Mucosa of descending colon (tissue), 3 donors: ENCODE results near the gene AKAP13. TPM values are rescaled to one million over a fixed set of nuclear protein-coding genes. Genes with fewer than 3 reads are reported as not detected.

Source experiments
- ATAC-seq: fragments of 200-7000 bp; cut with Tn5 transposase; one replicate; pipeline ENCODE4 v1.9.1; 2020; ENCODE audit warnings: mild to moderate bottlenecking, moderate library complexity
- DNase-seq, 3 donors: peaks; one replicate each; pipeline ENCODE4 v3.0.0-alpha.2; 2020
- H3K36me3 ChIP-seq: fragments of 200-600 bp; one replicate; pipeline ENCODE4 v1.8.0; 2021; ENCODE audit warnings: low read depth, mild to moderate bottlenecking
- H3K4me1 ChIP-seq: fragments of 200-600 bp; one replicate; pipeline ENCODE4 v1.8.0; 2021; ENCODE audit warnings: low read depth, mild to moderate bottlenecking
- H3K4me3 ChIP-seq: fragments of 200-600 bp; one replicate; pipeline ENCODE4 v1.8.0; 2021; ENCODE audit warnings: mild to moderate bottlenecking
- H3K9me3 ChIP-seq: fragments of 200-600 bp; one replicate; pipeline ENCODE4 v1.8.0; 2021; ENCODE audit warnings: mild to moderate bottlenecking
- intact Hi-C, 2 donors: fragments of 100-400 bp; cut with DNase I in 1 of 2; cut with micrococcal nuclease in 1 of 2; formaldehyde crosslinking; loops; one replicate each; pipeline versions ENCODE4 v1.11.0 to v1.11.1; 2022; cut with DNase I, micrococcal nuclease
- total RNA-seq, 3 donors: library from RNA; stranded (reverse); fragmentation: NEBNext Ultra II Directional in 2 of 3; extraction: Animal tissue kit (Norgen Biotek cat#: 25700) in 2 of 3; gene quantifications; one replicate each; pipeline versions ENCODE4 v1.2.1 to v1.2.4, GENCODE V29; 2021 to 2023
- TF ChIP-seq, protein P1 (sequence below): fragments of 200-600 bp; IDR thresholded peaks from one replicate; pipeline ENCODE4 v1.8.0; 2022; ENCODE audit warnings: antibody characterized with exemption, mild to moderate bottlenecking
- donor health status: DM: no; HTN: no; CAD: no; lungs with moderate emphysema.
- donor health status: DM: no; HTN: no; CAD: no.
- donor health status: DM: no; HTN: yes; CAD: no.

Gene AKAP13
- total RNA-seq, 3 donors from 2014 or later: 141 to 173 (median 150) TPM

- TF ChIP-seq, protein P1, sequence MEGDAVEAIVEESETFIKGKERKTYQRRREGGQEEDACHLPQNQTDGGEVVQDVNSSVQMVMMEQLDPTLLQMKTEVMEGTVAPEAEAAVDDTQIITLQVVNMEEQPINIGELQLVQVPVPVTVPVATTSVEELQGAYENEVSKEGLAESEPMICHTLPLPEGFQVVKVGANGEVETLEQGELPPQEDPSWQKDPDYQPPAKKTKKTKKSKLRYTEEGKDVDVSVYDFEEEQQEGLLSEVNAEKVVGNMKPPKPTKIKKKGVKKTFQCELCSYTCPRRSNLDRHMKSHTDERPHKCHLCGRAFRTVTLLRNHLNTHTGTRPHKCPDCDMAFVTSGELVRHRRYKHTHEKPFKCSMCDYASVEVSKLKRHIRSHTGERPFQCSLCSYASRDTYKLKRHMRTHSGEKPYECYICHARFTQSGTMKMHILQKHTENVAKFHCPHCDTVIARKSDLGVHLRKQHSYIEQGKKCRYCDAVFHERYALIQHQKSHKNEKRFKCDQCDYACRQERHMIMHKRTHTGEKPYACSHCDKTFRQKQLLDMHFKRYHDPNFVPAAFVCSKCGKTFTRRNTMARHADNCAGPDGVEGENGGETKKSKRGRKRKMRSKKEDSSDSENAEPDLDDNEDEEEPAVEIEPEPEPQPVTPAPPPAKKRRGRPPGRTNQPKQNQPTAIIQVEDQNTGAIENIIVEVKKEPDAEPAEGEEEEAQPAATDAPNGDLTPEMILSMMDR: no peak
- DNase-seq (no peak), ATAC-seq (no peak)
- peaks cover 9% of the 10 kb centered on the region for H3K4me1 ChIP-seq
- peaks cover 8% of the 10 kb centered on the region for H3K36me3 ChIP-seq
- intact Hi-C loops: no loop called here
- H3K4me3 ChIP-seq: no peak overlapping the region
- no peaks in the 10 kb centered on the region for H3K9me3 ChIP-seq
Observed at GRCh38 chr15:85700767-85701166, 320.4 kb downstream of the AKAP13 start.

- Histone ChIP-seq H3K36me3 (peaks cover 8% of the 10 kb centered on the region), H3K4me3 (no peak overlapping the region), H3K4me1 (peaks cover 22% of the 10 kb centered on the region), H3K9me3 (no peaks in the 10 kb centered on the region)
- DNase-seq (no peak), ATAC-seq (peak; percentile 39)
- intact Hi-C loops: no loop called here
- TF ChIP-seq, protein P1: no peak
Observed at GRCh38 chr15:85702321-85703101, 322.1 kb downstream of the AKAP13 start.

GRCh38 chr15:85704066-85704465, 323.7 kb downstream of the AKAP13 start:
- H3K9me3 ChIP-seq: no peaks in the 10 kb centered on the region
- peaks cover 27% of the 10 kb centered on the region for H3K4me1 ChIP-seq
- peaks cover 8% of the 10 kb centered on the region for H3K36me3 ChIP-seq
- intact Hi-C loops: no loop called here
- H3K4me3 ChIP-seq: no peak overlapping the region
- TF ChIP-seq, protein P1: no peak
- ATAC-seq: no peak
- no peak for DNase-seq

DNA sequence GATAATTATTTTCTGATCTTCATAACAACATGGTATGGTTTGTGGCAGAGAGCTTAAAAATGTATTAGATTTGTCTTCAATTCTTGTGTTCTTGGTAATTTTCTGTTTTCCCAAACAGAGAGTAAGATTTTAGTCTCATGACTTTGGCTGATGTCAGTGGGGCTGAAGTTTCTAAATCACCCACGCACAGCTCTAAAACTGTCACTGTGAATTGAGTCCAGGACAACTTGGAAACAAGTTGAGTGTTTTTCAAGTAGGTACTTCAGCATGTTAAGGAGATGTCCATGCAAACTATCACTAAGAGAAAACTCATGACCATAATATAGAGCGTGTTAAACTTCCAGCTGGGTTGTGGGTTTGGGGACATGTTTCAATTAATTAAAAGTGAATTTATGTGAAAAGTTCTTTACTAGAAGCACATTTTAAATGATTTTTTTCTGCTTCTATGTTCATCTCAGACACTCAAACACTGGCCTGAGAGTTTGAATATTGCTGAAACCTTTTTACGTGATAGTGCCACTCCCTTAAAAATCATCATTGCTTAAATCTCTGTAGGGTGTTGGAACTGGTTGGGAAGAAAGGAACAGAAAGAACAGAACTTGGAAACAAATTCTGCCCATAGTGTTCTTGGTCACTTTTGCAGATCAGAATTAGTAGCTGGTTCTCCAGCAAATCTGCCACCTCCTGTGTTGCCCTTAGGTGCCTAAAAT, 324.5 kb downstream of the AKAP13 start:
- DNase-seq: no peak
- H3K36me3 ChIP-seq: peaks cover 8% of the 10 kb centered on the region
- TF ChIP-seq, protein P1: no peak

DNA sequence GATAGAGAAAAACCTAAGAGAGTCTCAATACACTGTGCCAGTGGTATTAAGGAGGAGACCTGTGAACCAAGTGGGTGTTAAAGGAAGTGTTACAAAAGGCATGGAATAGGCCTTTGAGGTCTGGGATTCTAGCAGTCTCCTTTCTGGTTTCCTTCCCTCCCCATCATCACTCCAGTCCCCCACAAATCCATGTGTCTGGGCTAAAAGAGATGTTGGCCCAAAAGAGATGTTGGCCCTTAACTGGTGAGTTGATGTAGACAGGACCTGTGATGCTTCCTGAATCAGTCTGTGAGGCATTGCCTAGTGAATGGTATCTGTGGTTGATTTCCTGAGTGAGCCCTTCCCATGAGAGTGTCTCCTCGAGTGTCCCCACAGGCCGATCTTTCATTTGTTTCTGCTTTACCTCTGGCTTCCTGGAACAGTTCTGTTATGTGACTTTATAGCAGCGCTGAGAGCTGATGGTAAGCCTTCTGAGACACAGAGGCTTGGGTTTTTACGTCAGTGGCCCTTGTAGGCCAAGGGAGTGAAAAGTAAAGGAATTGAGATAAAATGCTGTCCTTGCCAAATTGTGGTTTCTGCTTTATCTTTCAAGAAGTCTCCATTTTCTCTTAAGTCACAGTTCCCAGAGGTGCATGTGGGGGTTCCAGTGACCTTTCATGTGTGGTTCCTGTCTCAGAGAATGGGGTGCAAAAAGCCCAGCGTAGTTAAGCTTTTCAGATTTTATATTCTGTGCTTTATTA, 326.5 kb downstream of the AKAP13 start:
- Histone ChIP-seq H3K4me3 (no peak overlapping the region), H3K36me3 (peaks cover 8% of the 10 kb centered on the region), H3K9me3 (no peaks in the 10 kb centered on the region), H3K4me1 (peaks cover 27% of the 10 kb centered on the region)
- TF ChIP-seq, protein P1: no peak
- DNase-seq: peak in 1 of 3 donors; percentile 41
- ATAC-seq: peak; percentile 67
- intact Hi-C loops: no loop called here

More for the DNA sequence above, 324.5 kb downstream of the AKAP13 start:
- Histone ChIP-seq H3K9me3 (no peaks in the 10 kb centered on the region), H3K4me1 (peaks cover 27% of the 10 kb centered on the region), H3K4me3 (no peak overlapping the region)
- ATAC-seq: no peak
- intact Hi-C loops: no loop called here
